ENCODE results near the gene A3GALT2.

DNA sequence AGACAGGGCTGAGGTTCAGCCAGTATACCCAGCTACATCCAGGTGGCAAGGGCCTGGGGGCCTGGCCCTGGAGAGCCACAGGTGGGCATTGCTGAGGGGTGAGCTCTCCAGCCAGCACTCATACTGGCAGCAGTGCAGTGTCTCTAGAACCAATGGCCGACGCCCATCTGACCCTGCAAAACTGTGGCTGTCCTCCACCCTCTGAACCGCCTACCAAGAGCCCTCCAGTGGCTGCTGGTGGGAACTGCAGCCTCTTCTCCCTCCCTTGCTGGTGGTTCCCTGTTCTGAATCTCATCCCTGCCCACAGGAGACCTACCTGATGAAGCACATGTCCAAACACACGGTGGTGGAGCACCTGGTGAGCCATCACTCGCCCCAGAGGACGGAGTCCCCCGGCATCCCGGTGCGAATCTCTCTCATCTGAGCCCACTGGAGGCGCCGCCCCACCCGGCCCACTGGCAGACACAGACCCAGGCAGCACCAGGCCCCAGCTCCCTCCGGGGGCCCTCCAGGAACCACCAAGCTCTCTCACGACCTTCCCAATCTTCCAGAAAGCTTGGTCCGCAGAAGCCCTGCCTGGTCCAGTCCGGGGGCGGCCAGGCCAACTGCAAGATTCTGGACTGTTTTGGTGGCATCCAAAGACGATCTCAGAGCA lies 22.1 kb downstream of the A3GALT2 start:
- TF ChIP-seq, protein P1, sequence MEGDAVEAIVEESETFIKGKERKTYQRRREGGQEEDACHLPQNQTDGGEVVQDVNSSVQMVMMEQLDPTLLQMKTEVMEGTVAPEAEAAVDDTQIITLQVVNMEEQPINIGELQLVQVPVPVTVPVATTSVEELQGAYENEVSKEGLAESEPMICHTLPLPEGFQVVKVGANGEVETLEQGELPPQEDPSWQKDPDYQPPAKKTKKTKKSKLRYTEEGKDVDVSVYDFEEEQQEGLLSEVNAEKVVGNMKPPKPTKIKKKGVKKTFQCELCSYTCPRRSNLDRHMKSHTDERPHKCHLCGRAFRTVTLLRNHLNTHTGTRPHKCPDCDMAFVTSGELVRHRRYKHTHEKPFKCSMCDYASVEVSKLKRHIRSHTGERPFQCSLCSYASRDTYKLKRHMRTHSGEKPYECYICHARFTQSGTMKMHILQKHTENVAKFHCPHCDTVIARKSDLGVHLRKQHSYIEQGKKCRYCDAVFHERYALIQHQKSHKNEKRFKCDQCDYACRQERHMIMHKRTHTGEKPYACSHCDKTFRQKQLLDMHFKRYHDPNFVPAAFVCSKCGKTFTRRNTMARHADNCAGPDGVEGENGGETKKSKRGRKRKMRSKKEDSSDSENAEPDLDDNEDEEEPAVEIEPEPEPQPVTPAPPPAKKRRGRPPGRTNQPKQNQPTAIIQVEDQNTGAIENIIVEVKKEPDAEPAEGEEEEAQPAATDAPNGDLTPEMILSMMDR (IDR thresholded peaks at IDR 0.05; ENCODE audit: low read length), result peak; percentile 81
- no peak for TF ChIP-seq EZH2 (IDR thresholded peaks at IDR 0.05; ENCODE audit: borderline replicate concordance, low read length)

Data from OCI-LY1 (cell line).